ENCODE data around the gene CACNA1C.

The CACNA1C gene

GRCh38 chr12:2284321-2284813 lies 231.6 kb downstream of the CACNA1C start:
- no peak for FAIRE-seq

GRCh38 chr12:2284857-2285256 lies 232.1 kb downstream of the CACNA1C start:
- FAIRE-seq = no peak

DNA sequence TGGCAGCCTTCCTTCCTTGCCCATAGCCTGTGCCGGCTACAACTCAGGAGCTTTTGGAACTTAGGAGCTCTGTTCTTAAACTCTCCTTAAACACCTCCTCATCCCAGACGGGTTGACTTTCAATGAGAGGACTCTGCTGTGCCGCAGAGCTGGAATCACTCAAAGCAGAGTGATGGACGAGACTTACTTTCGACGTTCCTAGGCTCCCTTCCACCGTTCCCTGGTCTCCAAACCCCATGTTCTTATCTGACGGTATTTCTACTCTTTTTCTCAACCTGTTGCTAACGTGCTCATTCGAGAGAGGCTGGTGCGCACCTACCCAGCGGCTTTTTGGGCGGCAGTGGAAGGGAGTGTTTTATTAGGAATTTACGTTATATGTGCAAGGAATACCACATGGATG lies 232.7 kb downstream of the CACNA1C start:
- no peak for FAIRE-seq

GRCh38 chr12:2286047-2286446 lies 233.3 kb downstream of the CACNA1C start:
- no peak for FAIRE-seq

- no peak for FAIRE-seq
Measured at GRCh38 chr12:2286461-2287131, 233.8 kb downstream of the CACNA1C start.

- FAIRE-seq = no peak
Measured at GRCh38 chr12:2287151-2287550, 234.4 kb downstream of the CACNA1C start.

GRCh38 chr12:2287589-2287988 lies 234.8 kb downstream of the CACNA1C start:
- no peak for FAIRE-seq

DNA sequence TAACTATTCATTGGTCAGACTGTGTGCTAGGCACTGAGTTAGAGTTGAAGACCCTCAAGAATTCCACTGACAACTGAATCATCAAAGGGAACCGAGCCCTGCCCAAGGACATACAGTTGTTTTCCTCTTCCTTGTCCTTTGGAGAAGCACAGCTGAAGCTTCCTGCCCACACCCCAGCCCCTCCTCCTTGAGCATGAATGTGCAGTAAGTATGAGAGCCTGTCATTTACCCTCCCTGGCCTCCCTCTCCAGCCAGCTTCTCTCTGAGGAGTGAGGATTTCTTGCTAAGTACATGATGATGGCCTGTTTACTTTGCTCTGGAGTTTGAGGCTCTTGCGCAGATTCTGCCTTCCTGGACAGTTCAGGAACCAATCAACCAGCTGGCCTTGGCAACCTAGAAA lies 235.2 kb downstream of the CACNA1C start:
- FAIRE-seq = no peak

- FAIRE-seq = no peak
Measured at GRCh38 chr12:2288471-2288870, 235.7 kb downstream of the CACNA1C start.

GRCh38 chr12:2288875-2289274 lies 236.1 kb downstream of the CACNA1C start:
- FAIRE-seq = no peak

- no peak for FAIRE-seq
Measured at GRCh38 chr12:2289525-2289924, 236.7 kb downstream of the CACNA1C start.

- no peak for FAIRE-seq
Measured at GRCh38 chr12:2290091-2290490, 237.3 kb downstream of the CACNA1C start.

GRCh38 chr12:2290516-2291065 lies 237.8 kb downstream of the CACNA1C start:
- FAIRE-seq = no peak

GRCh38 chr12:2291182-2291832 lies 238.5 kb downstream of the CACNA1C start:
- FAIRE-seq = no peak

DNA sequence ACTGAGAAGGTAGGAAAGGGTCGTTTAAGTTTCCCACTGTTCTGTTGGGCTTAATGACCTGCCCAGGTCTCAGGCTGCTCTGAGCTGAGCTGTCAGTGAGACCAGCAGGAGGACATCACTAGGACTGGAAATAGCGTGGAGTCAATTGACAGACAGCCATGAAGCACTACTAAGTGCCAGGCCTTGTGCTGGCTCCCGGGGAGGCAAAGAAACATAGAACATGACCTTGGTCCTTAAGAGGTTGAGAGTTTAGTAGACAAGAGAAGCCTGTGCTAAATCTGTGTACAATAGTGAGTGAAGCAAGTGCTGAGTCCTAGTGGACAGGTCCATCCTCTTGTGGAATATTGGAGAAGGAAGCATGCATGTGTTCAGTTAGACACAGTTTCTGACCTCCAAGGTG lies 239.2 kb downstream of the CACNA1C start:
- FAIRE-seq = no peak

DNA sequence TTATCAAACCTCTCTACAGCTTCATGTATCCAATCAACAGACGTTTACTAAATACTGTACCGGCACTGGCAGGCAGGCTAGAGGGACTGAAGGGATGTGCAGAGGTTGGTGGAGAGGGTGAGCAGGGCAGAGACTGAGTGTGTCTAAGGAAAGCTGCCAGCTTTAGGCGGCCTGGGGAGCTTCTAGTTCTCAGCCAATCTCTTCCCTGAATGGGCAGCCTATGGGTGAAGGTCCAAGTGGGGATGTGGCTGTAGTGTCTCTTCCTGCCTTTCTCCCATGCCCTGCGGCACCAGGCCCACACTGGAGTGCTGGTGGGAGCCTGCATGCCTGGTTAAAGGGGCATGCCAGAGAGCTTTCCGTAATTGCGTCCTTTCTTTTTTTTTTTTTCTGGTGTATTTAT lies 239.8 kb downstream of the CACNA1C start:
- FAIRE-seq = no peak

DNA sequence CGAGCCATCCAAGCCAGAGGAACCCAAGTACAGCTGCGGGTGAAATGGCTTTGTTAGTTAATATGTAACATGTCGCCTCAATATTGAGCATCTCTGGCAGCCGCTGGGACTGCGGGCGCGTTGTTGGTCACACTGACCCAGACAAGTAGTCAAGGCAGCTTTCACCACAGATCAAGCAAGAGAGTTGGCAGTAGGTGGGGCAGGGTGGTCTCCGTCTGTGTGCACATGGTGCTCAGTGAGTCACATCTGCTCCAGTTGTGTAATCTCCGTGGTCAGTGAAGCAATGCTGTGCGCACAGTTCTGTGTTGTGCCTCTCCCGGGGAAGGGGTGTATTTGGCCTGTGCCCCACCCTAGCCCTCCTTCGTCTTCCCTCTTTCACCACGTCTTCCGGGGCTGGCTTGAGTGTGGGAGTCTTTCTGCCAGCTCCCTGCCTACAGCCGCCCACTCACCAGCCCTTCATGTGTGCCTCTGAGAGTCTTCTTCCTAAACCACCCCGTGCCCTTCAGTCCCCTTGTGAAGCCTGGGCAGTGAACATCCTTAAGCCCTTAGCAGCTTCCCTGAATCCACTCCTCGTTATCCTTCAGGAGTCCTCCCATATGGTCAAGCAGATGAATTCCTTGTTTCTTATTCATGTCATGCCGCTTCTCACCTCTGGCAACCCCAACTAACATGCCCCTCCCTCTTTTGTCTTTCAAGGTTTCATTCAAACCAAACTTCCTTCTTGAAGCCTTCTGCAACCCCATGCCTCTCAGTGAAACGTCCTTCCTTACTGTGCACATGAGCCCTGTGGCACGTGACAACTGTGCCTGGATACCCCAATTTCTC lies 242.1 kb downstream of the CACNA1C start:
- FAIRE-seq = no peak

- FAIRE-seq = no peak
Measured at GRCh38 chr12:2295941-2296461, 243.2 kb downstream of the CACNA1C start.

DNA sequence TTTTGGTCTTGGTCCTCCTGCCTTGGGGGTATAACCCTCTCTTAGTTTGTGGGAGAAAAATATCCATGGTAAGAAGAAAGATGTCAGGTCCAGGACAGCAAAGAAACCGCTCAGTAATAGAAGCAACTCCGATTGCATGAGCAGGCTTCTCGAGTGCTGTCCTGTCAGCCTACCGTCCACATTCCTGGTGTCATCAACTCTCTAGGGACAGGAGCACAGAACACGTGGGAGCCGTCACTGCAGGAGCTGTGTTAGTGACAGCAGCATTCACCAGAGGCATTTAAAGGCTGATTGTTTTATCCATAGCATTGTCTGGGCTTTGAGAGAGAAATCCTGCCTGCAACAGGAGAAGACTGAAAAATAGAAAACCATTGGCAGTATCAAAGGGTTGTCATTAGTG lies 244.2 kb downstream of the CACNA1C start:
- FAIRE-seq = no peak

DNA sequence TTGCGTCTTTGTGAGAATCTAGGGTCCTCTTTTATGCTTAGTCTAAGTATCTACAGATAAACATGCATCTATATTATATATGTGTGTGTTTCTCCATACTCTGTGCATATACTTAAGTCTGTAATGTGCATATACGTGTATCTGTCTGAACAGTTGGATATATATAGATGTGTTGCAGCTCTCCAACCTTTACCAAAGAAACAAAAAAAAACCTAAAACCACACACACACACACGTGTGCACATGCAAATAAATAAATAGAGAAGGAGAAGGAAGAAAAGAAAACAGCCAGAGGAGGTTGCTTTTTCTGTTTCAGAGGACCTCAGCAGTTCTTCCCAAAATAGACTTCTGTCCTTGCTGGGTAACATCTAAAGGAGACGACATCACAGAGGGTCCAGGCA lies 244.9 kb downstream of the CACNA1C start:
- FAIRE-seq = no peak

DNA sequence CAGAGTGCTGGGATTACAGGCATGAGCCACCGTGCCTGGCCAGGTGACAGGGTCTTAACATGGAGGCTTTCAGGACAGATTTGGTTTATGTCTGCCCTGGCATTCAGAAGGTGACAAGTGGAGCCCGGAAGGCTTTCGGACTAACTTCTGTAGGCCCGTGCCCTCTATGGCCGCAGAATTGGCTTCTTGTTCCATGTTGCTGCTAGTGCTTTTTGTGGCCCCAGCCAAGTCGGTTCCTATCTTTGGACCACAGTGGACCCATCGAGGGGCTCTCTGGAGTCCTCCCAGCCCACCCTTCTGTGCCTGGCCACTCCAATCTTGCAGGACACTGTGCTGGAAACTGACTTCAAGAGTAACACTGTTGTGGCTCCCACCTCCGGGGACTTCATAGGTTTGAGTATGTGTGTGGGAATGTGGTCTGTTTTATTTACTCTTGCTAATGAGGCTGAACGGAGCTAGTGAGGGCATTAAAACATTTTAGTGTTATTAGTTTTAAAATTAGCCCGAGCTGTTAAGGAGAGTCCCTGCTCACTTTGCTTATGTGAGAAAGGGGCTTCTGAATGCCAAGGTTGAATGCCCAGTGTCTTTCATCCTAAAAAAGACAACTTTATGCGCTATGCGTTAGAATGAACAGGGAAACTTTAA lies 245.9 kb downstream of the CACNA1C start:
- FAIRE-seq = no peak

- no peak for FAIRE-seq
Measured at GRCh38 chr12:2299206-2299605, 246.4 kb downstream of the CACNA1C start.

- no peak for FAIRE-seq
Measured at GRCh38 chr12:2300168-2300567, 247.4 kb downstream of the CACNA1C start.
